WERI-Rb-1 (cell line): ENCODE measurements around the gene MACROD2.

ENCODE experiments used
- DNase-seq: peaks from one replicate; pipeline ENCODE4 v3.0.0-alpha.2; 2020
- H3K27ac ChIP-seq: fragments of 250-450 bp; sonication (Bioruptor Pico); 2 replicates; pipeline ENCODE4 v1.5.1; 2020; ENCODE audit warnings: mild to moderate bottlenecking, moderate library complexity
- H3K27me3 ChIP-seq: fragments of 250-450 bp; sonication (Bioruptor Pico); 2 replicates; pipeline ENCODE4 v1.5.1; 2021; ENCODE audit warnings: mild to moderate bottlenecking, low read depth, moderate library complexity; ENCODE audit not compliant: insufficient read depth, severe bottlenecking
- H3K36me3 ChIP-seq: fragments of 250-450 bp; sonication (Bioruptor Pico); 2 replicates; pipeline ENCODE4 v1.5.1; 2020; ENCODE audit warnings: mild to moderate bottlenecking, moderate library complexity
- H3K4me3 ChIP-seq: 2 replicates; pipeline ENCODE4 v1.5.1; 2011; ENCODE audit warnings: low read depth, mild to moderate bottlenecking, control low read depth, low read length
- H3K9me3 ChIP-seq: fragments of 250-450 bp; sonication (Bioruptor Pico); 2 replicates; pipeline ENCODE4 v1.5.1; 2021; ENCODE audit warnings: mild to moderate bottlenecking, moderate library complexity; ENCODE audit not compliant: severe bottlenecking
- TF ChIP-seq, protein P1 (sequence below): IDR thresholded peaks from 2 replicates; pipeline ENCODE4 v1.5.1; 2011; ENCODE audit warnings: low read depth, mild to moderate bottlenecking, control low read depth, inconsistent platforms, low read length

The MACROD2 gene

DNA sequence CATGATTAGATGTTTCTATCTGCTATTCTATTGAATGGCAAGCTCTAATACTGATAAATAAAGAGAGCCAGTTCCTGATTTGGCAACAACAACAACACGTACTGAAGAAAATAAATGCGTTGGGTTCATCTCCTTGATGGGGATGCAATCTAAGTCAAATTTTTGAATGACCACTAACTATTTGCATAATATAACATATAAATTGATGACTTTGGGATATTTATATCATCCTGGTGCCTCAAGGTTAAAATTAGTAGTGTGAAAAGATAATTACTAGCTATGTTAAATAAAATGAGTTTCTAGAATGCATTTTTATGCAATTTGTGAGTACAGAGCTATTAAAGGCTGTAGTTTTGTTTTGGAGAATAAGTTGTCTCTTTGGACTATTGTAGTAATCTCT is 1681.5 kb downstream of the MACROD2 start:
- no peak for DNase-seq
- Histone ChIP-seq H3K27me3 (no peaks in the 10 kb centered on the region), H3K9me3 (no peaks in the 10 kb centered on the region), H3K27ac (no peak overlapping the region), H3K4me3 (no peak overlapping the region), H3K36me3 (no peaks in the 10 kb centered on the region)
- TF ChIP-seq, protein P1, sequence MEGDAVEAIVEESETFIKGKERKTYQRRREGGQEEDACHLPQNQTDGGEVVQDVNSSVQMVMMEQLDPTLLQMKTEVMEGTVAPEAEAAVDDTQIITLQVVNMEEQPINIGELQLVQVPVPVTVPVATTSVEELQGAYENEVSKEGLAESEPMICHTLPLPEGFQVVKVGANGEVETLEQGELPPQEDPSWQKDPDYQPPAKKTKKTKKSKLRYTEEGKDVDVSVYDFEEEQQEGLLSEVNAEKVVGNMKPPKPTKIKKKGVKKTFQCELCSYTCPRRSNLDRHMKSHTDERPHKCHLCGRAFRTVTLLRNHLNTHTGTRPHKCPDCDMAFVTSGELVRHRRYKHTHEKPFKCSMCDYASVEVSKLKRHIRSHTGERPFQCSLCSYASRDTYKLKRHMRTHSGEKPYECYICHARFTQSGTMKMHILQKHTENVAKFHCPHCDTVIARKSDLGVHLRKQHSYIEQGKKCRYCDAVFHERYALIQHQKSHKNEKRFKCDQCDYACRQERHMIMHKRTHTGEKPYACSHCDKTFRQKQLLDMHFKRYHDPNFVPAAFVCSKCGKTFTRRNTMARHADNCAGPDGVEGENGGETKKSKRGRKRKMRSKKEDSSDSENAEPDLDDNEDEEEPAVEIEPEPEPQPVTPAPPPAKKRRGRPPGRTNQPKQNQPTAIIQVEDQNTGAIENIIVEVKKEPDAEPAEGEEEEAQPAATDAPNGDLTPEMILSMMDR: no peak

DNA sequence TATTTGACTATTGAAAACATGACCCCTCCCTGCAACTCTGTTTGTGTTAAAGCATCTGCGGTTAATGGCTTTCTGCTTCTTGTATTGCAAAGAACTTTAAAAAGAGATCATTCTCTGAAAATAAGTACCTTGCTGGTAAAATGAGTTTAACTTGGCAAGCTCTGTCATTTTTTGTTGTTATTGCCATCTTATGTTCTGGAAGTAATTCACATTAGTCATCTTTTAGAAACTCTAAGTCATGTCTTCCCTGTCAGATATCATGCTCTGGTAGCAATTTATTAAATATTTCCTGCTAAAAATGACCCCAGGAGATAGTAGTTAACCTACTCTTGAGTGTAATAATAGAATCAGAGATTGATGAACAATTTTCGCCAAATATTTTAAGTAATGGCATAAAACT is 1687.4 kb downstream of the MACROD2 start:
- Histone ChIP-seq H3K27me3 (no peaks in the 10 kb centered on the region), H3K36me3 (no peaks in the 10 kb centered on the region), H3K9me3 (no peaks in the 10 kb centered on the region), H3K27ac (no peak overlapping the region), H3K4me3 (no peak overlapping the region)
- no peak for DNase-seq
- TF ChIP-seq, protein P1: no peak

DNA sequence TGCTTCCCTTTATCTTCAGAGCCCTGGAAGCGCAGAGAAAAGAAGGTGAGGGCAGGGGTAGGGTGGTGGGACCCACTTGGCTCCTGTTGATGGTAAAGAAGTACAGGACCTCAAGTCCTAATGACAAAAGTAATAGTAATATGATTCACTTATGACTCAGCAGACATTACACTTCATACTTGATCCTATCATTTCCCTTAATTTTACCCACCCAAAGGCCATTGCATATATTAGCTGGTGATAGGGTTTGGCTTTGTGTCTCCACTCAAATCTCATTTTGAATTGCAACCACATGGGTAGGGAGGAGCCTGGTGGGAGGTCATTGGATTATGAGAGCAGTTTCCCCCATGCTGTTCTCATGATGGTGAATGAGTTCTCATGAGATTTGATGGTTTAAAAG is 1697.3 kb downstream of the MACROD2 start:
- Histone ChIP-seq H3K27me3 (no peaks in the 10 kb centered on the region), H3K9me3 (no peaks in the 10 kb centered on the region), H3K4me3 (no peak overlapping the region), H3K27ac (no peak overlapping the region), H3K36me3 (no peaks in the 10 kb centered on the region)
- TF ChIP-seq, protein P1: no peak
- DNase-seq: no peak

DNA sequence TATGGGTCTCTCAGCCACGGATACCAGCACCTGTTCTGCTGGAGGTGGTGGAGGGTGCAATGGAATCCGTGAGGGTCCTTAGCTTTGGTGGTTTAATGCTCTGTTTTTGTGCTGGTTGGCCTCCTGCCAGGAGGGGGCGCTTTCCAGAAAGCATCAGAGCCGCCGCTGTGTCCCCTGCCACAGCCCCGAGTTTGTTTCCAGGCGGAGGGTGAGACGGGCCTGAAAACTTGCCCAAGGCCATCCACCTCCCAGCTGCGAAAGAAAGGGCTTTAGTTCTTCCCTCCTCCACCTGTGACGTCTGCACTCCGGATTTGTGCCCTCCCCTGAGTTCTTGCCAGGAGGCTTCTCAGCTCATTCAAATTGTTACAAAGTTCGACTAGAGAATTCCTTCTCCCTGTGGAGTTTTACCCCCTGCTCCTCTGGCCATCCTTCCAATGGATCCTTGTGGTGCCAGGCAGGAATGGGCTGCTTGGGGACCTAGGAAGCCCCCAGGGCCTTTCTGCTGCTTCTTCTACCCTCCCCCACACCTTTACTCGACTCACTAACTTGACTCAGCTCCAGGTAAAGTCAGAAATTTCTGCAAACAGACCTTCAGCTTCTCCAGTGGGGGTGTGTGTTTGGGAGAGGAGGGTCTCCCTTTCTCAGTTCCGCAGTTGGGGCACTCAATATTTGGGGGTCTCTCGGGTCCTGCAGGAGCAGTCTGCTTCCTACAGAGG is 1704.3 kb downstream of the MACROD2 start:
- TF ChIP-seq, protein P1: peak; percentile 24; the same call in 1 of the 2 replicates
- H3K4me3 ChIP-seq: no peak overlapping the region
- no peaks in the 10 kb centered on the region for H3K36me3 ChIP-seq
- no peak overlapping the region for H3K27ac ChIP-seq
- no peak for DNase-seq
- no peaks in the 10 kb centered on the region for H3K9me3 ChIP-seq
- H3K27me3 ChIP-seq: no peaks in the 10 kb centered on the region

DNA sequence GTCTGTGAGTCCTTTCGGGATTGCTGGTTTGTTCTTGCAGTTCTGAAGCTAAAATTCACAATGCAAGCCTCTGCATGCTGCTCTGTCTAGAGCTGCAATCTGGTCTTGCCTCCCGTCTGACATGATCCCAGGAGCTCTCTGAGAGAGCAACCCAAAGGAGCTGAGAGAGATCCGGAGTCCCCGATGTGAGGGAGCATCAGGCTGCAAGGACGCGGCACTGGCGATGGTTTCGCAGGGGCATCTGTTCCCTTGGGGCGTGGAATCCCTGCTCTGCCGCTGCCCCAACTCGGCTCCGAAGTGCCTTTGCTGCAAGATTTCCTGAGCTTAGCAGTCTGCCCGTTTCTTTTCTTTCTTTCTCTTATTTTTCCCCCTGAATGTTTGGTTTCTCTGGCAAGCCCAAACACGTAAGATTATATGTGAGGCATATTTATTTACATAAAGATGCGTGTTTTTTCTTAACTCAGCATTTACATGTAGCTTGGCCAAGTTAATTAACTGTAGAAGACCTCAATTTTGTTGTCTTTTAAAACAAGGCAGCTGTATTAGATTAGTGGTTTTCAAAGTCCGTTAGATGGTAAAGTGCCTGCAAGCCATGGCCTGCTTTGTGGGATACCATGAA is 1704.9 kb downstream of the MACROD2 start:
- Histone ChIP-seq H3K9me3 (no peaks in the 10 kb centered on the region), H3K27ac (no peak overlapping the region), H3K4me3 (no peak overlapping the region), H3K27me3 (no peaks in the 10 kb centered on the region), H3K36me3 (no peaks in the 10 kb centered on the region)
- no peak for DNase-seq
- TF ChIP-seq, protein P1: no peak
